Psoas muscle (tissue), 8 donors: ENCODE results near the gene EIPR1. TPM values are rescaled to one million over a fixed set of nuclear protein-coding genes. Genes with fewer than 3 reads are reported as not detected.

ENCODE experiments used
- ATAC-seq, 4 donors: fragments of 200-7000 bp; cut with Tn5 transposase; one replicate each; pipeline ENCODE4 v1.9.1; 2020; ENCODE audit warnings: moderate library complexity in 3 of 4, mild to moderate bottlenecking in 2 of 4
- DNase-seq, 2 donors: peaks; one replicate each; pipeline ENCODE4 v3.0.0-alpha.2; 2020
- H3K27ac ChIP-seq: fragments of 200-600 bp; one replicate; pipeline ENCODE4 v1.8.0; 2022
- H3K27me3 ChIP-seq, 3 donors: fragments of 200-600 bp in 1 of 3; one replicate each; pipeline versions ENCODE4 v1.6.1 to v1.8.0; 2013 to 2022; ENCODE audit warnings: low read length in 2 of 3, mild to moderate bottlenecking in 2 of 3, moderate library complexity in 1 of 3; ENCODE audit not compliant: insufficient read depth in 3 of 3
- H3K36me3 ChIP-seq, 2 donors: fragments of 200-600 bp in 1 of 2; one replicate each; pipeline versions ENCODE4 v1.6.1 to v1.8.0; 2013 to 2022; ENCODE audit warnings: low read depth in 1 of 2, mild to moderate bottlenecking in 1 of 2, moderate library complexity in 1 of 2; ENCODE audit not compliant: insufficient read depth in 1 of 2
- H3K4me1 ChIP-seq: fragments of 200-600 bp; one replicate; pipeline ENCODE4 v1.8.0; 2022
- H3K4me3 ChIP-seq: fragments of 200-600 bp; one replicate; pipeline ENCODE4 v1.8.0; 2022; ENCODE audit warnings: mild to moderate bottlenecking
- H3K9me3 ChIP-seq: fragments of 200-600 bp; one replicate; pipeline ENCODE4 v1.8.0; 2022
- CTCF ChIP-seq: fragments of 200-600 bp; IDR thresholded peaks from one replicate; pipeline ENCODE4 v1.8.0; 2022; ENCODE audit warnings: antibody characterized with exemption
- WGBS, 3 donors: extraction: QIAGEN DNeasy Blood & Tissue Kit; methylation state at CpG; one replicate each; pipeline versions ENCODE4 v1.1.6 to v1.1.7; 2013; 5-methylcytosine and 5-hydroxymethylcytosine counted together
- intact Hi-C, 2 donors: fragments of 100-400 bp; cut with DNase I; formaldehyde crosslinking; loops; one replicate each; pipeline versions ENCODE4 v1.11.0 to v1.14.2; 2022
- polyA plus RNA-seq, 3 donors: library from polyadenylated mRNA; stranded (reverse); fragments of 200-250 nt; gene quantifications; one replicate each; pipeline ENCODE4 v1.2.3, GENCODE V29; 2013
- total RNA-seq, 4 donors: library from RNA; stranded (reverse); fragmentation: NEBNext Ultra II Directional in 2 of 4; extraction: Animal tissue kit (Norgen Biotek cat#: 25700) in 2 of 4; gene quantifications; one replicate each; pipeline versions ENCODE4 v1.2.1 to v1.2.4, GENCODE V29; 2021 to 2023
- donor health status: healthy with polysubstance abuse.
- donor health status: DM: no; HTN: no; CAD: no; lungs with moderate emphysema.
- donor health status: Bipolar disorder and iron deficiency.
- donor health status: healthy.
- donor health status: DM: yes; HTN: yes; CAD: no.
- donor health status: DM: no; HTN: no; CAD: no.
- donor health status: DM: no; HTN: no; CAD: no.
- donor health status: DM: yes; HTN: yes; CAD: no.

The EIPR1 gene
- total and polyA plus RNA-seq, 7 donors = 9.7 to 42.1 (median 12.5) TPM

- ATAC-seq = no peak
- Histone ChIP-seq H3K9me3 (peaks cover 3% of the 10 kb centered on the region), H3K36me3 (peaks cover 0 to 6% of the 10 kb centered on the region in 2 donors), H3K27ac (no peak overlapping the region), H3K4me3 (no peak overlapping the region), H3K4me1 (no peaks in the 10 kb centered on the region), H3K27me3 (no peaks in the 10 kb centered on the region)
- intact Hi-C loops = no loop called here
- 83 to 90% (median 89%) methylated on average over 10 of the region's 10 CpGs for WGBS, 3 donors
- TF ChIP-seq CTCF = no peak
- no peak for DNase-seq
Measured at GRCh38 chr2:3254442-3254941, 123.1 kb downstream of the EIPR1 start.

GRCh38 chr2:3253913-3254441, 123.6 kb downstream of the EIPR1 start:
- WGBS, 3 donors = 83 to 91% (median 87%) methylated on average over 15 of the region's 15 CpGs
- intact Hi-C loops = no loop called here
- DNase-seq (no peak), ATAC-seq (no peak)
- Histone ChIP-seq H3K36me3 (peaks cover 0 to 6% of the 10 kb centered on the region in 2 donors), H3K27me3 (no peaks in the 10 kb centered on the region), H3K27ac (no peak overlapping the region), H3K4me1 (no peaks in the 10 kb centered on the region), H3K9me3 (peaks cover 6% of the 10 kb centered on the region), H3K4me3 (no peak overlapping the region)
- TF ChIP-seq CTCF = no peak

GRCh38 chr2:3251946-3252345, 125.7 kb downstream of the EIPR1 start:
- Histone ChIP-seq H3K4me3 (no peak overlapping the region), H3K27me3 (no peaks in the 10 kb centered on the region), H3K36me3 (peaks cover 0 to 4% of the 10 kb centered on the region in 2 donors), H3K27ac (no peak overlapping the region), H3K4me1 (no peaks in the 10 kb centered on the region), H3K9me3 (peaks cover 10% of the 10 kb centered on the region)
- no peak for TF ChIP-seq CTCF
- intact Hi-C loops = no loop called here
- 74 to 80% (median 78%) methylated on average over 15 of the region's 15 CpGs for WGBS, 3 donors
- DNase-seq (no peak), ATAC-seq (no peak)

GRCh38 chr2:3249476-3249962, 128.1 kb downstream of the EIPR1 start:
- Histone ChIP-seq H3K27me3 (no peaks in the 10 kb centered on the region), H3K9me3 (peaks cover 10% of the 10 kb centered on the region), H3K4me1 (no peaks in the 10 kb centered on the region), H3K36me3 (no peaks in the 10 kb centered on the region), H3K4me3 (no peak overlapping the region), H3K27ac (no peak overlapping the region)
- DNase-seq = no peak
- WGBS, 3 donors = 93 to 97% (median 96%) methylated on average over 2 of the region's 2 CpGs
- intact Hi-C loops = no loop called here
- TF ChIP-seq CTCF = no peak
- ATAC-seq = no peak
